HepG2 (cell line): Measurements from ENCODE around the gene TRMT6.

Experiments
- EP300 ChIP-seq, 3 experiments: sonication (generic) in 1 of 3; formaldehyde crosslinking in 1 of 3; IDR thresholded peaks; 2 replicates each; pipeline versions ENCODE4 v1.5.1 to v1.6.1; 2011 to 2020; ENCODE audit warnings: low read depth in 2 of 3, low read length in 2 of 3, borderline replicate concordance in 1 of 3, improper control_type of control experiment in 1 of 3, mild to moderate bottlenecking in 1 of 3, missing genetic modification reagents in 1 of 3, moderate library complexity in 1 of 3
- GATAD2A ChIP-seq: IDR thresholded peaks from 2 replicates; pipeline ENCODE4 v1.6.1; 2016
- HNF4A ChIP-seq: sonication (generic); formaldehyde crosslinking; IDR thresholded peaks from 2 replicates; pipeline ENCODE4 v1.4.0; 2020; ENCODE audit warnings: missing genetic modification reagents
- JUND ChIP-seq: sonication (generic); formaldehyde crosslinking; IDR thresholded peaks from 2 replicates; pipeline ENCODE4 v1.8.0; 2022; ENCODE audit warnings: mild to moderate bottlenecking, missing genetic modification reagents
- POLR2A ChIP-seq, 2 experiments: IDR thresholded peaks; 2 replicates each; pipeline ENCODE4 v1.6.1; 2011; ENCODE audit warnings: low read depth in 2 of 2, low read length in 2 of 2, mild to moderate bottlenecking in 1 of 2, moderate library complexity in 1 of 2; ENCODE audit not compliant: insufficient read depth in 1 of 2
- POLR2AphosphoS5 ChIP-seq: IDR thresholded peaks from 2 replicates; pipeline ENCODE4 v1.6.1; 2012; ENCODE audit warnings: low read depth, low read length
- RAD21 ChIP-seq: fragments of 450-650 bp; formaldehyde crosslinking; IDR thresholded peaks from 2 replicates; pipeline ENCODE4 v1.5.0; 2020; ENCODE audit warnings: mild to moderate bottlenecking
- SP1 ChIP-seq, 2 experiments: fragments of 450-650 bp in 1 of 2; sonication (generic) in 1 of 2; formaldehyde crosslinking in 1 of 2; IDR thresholded peaks; 2 replicates each; pipeline versions ENCODE4 v1.4.0 to v1.6.1; 2016 to 2020; ENCODE audit warnings: missing genetic modification reagents in 1 of 2
- YY1 ChIP-seq: IDR thresholded peaks from 2 replicates; pipeline ENCODE4 v1.6.1; 2011; ENCODE audit warnings: low read length, low read depth, moderate library complexity, mild to moderate bottlenecking; ENCODE audit not compliant: insufficient read depth, insufficient replicate concordance
- TF ChIP-seq, protein P1 (sequence below): sonication (generic); formaldehyde crosslinking; IDR thresholded peaks from 2 replicates; pipeline ENCODE4 v1.8.0; 2022; ENCODE audit warnings: low read depth, missing genetic modification reagents

DNA sequence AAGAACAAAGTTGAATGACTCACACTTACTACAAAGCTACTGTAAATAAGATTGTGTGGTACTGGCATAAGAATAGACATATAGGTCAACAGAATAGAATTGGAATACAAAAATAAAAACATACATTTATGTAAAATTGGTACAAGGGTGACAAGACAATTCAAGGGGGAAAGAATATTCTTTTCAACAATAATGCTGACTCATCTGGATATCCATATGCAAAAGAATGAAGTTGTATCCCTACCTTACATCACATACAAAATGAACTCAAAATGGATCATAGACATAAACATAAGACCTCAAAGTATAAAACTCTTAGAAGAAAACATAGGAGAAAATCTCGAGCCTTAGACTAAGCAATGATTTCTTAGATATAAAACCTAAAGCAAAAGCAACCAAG lies 50.9 kb downstream of the TRMT6 start:
- TF ChIP-seq EP300 (IDR thresholded peaks at IDR 0.05; ENCODE audit: low read depth in 2 of 2, low read length in 2 of 2) (no peak), EP300 (CRISPR knock-in tag; IDR thresholded peaks at IDR 0.05; ENCODE audit: borderline replicate concordance) (no peak), JUND (CRISPR knock-in tag) (no peak), POLR2A (IDR thresholded peaks at IDR 0.05; ENCODE audit: insufficient read depth in 1 of 2, low read depth in 2 of 2, low read length in 2 of 2) (no peak), GATAD2A (no peak), YY1 (no peak), POLR2AphosphoS5 (no peak), RAD21 (no peak), HNF4A (CRISPR knock-in tag) (no peak), SP1 (IDR thresholded peaks at IDR 0.05) (no peak), SP1 (CRISPR knock-in tag; IDR thresholded peaks at IDR 0.05) (no peak)
- TF ChIP-seq, protein P1, sequence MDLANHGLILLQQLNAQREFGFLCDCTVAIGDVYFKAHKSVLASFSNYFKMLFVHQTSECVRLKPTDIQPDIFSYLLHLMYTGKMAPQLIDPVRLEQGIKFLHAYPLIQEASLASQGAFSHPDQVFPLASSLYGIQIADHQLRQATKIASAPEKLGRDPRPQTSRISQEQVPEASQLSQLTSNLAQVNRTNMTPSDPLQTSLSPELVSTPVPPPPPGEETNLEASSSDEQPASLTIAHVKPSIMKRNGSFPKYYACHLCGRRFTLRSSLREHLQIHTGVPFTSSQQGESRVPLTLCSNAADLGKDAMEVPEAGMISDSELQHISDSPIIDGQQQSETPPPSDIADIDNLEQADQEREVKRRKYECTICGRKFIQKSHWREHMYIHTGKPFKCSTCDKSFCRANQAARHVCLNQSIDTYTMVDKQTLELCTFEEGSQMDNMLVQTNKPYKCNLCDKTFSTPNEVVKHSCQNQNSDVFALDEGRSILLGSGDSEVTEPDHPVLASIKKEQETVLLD (CRISPR knock-in tag) = no peak
